IMR-90 (cell line): ENCODE measurements around the gene LPAR5. TPM values are rescaled to one million over a fixed set of nuclear protein-coding genes. Genes with fewer than 3 reads are reported as not detected.

Source experiments
- ATAC-seq: fragments of 200-7000 bp; cut with Tn5 transposase; 2 replicates; pipeline ENCODE4 v1.9.1; 2020; ENCODE audit warnings: low read depth, mild to moderate bottlenecking, moderate library complexity
- BruUV-seq: library from RNA; stranded (reverse); fragments of 400-500 nt; replicated peaks from 2 replicates; lab custom pipeline; 2021; lab: Mats Ljungman, UMichigan
- CTCF ChIA-PET: fragments of 300-600 bp; formaldehyde crosslinking; extraction: SDS; loops from one replicate; lab custom pipeline; 2021; ENCODE audit warnings: antibody characterized with exemption; lab: Yijun Ruan, JAX
- POLR2A ChIA-PET: fragments of 300-600 bp; sonication (Branson Sonifier 250); formaldehyde crosslinking; loops from one replicate; lab custom pipeline; 2022; ENCODE audit warnings: antibody characterized with exemption; ENCODE audit not compliant: unreplicated experiment; lab: Charles Lee
- DNase-seq: peaks from one replicate; pipeline ENCODE4 v3.0.0; 2013
- H2AFZ ChIP-seq: replicated peaks from 2 replicates; pipeline ENCODE3; 2013; ENCODE audit warnings: low read length, mild to moderate bottlenecking; ENCODE audit not compliant: poor library complexity
- H2AK5ac ChIP-seq: 2 replicates; pipeline ENCODE4 v1.6.1; 2013; ENCODE audit warnings: low read depth, low read length, inconsistent platforms
- H2AK9ac ChIP-seq: replicated peaks from 2 replicates; pipeline ENCODE3; 2013; ENCODE audit warnings: mild to moderate bottlenecking, low read depth, low read length, moderate library complexity; ENCODE audit not compliant: poor library complexity
- H2BK120ac ChIP-seq: 2 replicates; pipeline ENCODE4 v1.6.1; 2013; ENCODE audit warnings: low read depth, low read length, inconsistent platforms
- H2BK15ac ChIP-seq: 3 replicates; pipeline ENCODE4 v1.6.1; 2013; ENCODE audit warnings: low read depth, low read length, inconsistent platforms
- H2BK20ac ChIP-seq: 2 replicates; pipeline ENCODE4 v1.6.1; 2013; ENCODE audit warnings: low read depth, mild to moderate bottlenecking, inconsistent platforms, low read length, moderate library complexity
- H2BK5ac ChIP-seq: 2 replicates; pipeline ENCODE4 v1.6.1; 2013; ENCODE audit warnings: mild to moderate bottlenecking, low read depth, low read length, inconsistent platforms; ENCODE audit not compliant: poor library complexity, severe bottlenecking
- H3K14ac ChIP-seq: replicated peaks from 2 replicates; pipeline ENCODE4 v1.6.1; 2013; ENCODE audit warnings: low read depth, low read length, inconsistent platforms
- H3K18ac ChIP-seq: 2 replicates; pipeline ENCODE4 v1.6.1; 2013; ENCODE audit warnings: low read depth, low read length, control low read depth
- H3K23ac ChIP-seq: 2 replicates; pipeline ENCODE4 v1.6.1; 2013; ENCODE audit warnings: low read depth, low read length, inconsistent platforms
- H3K27ac ChIP-seq: 2 replicates; pipeline ENCODE4 v1.5.1; 2013; ENCODE audit warnings: mild to moderate bottlenecking, control low read depth, low read length; ENCODE audit not compliant: insufficient read depth
- H3K27me3 ChIP-seq: 2 replicates; pipeline ENCODE4 v1.6.1; 2013; ENCODE audit warnings: low read length; ENCODE audit not compliant: control insufficient read depth, insufficient read depth
- H3K36me3 ChIP-seq: 2 replicates; pipeline ENCODE4 v1.6.1; 2013; ENCODE audit warnings: low read length, mixed read lengths; ENCODE audit not compliant: control insufficient read depth, insufficient read depth
- H3K4ac ChIP-seq: 2 replicates; pipeline ENCODE4 v1.6.1; 2013; ENCODE audit warnings: low read depth, low read length, inconsistent platforms
- H3K4me1 ChIP-seq: 2 replicates; pipeline ENCODE4 v1.6.1; 2013; ENCODE audit warnings: low read length, mixed read lengths; ENCODE audit not compliant: control insufficient read depth, insufficient read depth
- H3K4me2 ChIP-seq: 2 replicates; pipeline ENCODE4 v1.6.1; 2013; ENCODE audit warnings: low read depth, mild to moderate bottlenecking, control low read depth, low read length, moderate library complexity
- H3K4me3 ChIP-seq: 2 replicates; pipeline ENCODE4 v1.5.1; 2013; ENCODE audit warnings: low read depth, mild to moderate bottlenecking, control low read depth, low read length, moderate library complexity; ENCODE audit not compliant: insufficient read depth
- H3K56ac ChIP-seq: 2 replicates; pipeline ENCODE4 v1.6.1; 2013; ENCODE audit warnings: low read length, inconsistent platforms; ENCODE audit not compliant: insufficient read depth; ENCODE audit errors: extremely low read depth
- H3K79me1 ChIP-seq, 2 experiments: 2 replicates each; pipeline ENCODE4 v1.6.1; 2013; ENCODE audit warnings: low read length in 2 of 2, inconsistent platforms in 1 of 2, low read depth in 1 of 2
- H3K9ac ChIP-seq: 2 replicates; pipeline ENCODE4 v1.6.1; 2013; ENCODE audit warnings: low read depth, low read length, control low read depth
- H3K9me1 ChIP-seq: 2 replicates; pipeline ENCODE4 v1.6.1; 2013; ENCODE audit warnings: low read length, inconsistent platforms; ENCODE audit not compliant: insufficient read depth
- H3K9me3 ChIP-seq: 2 replicates; pipeline ENCODE4 v1.6.1; 2013; ENCODE audit warnings: low read length; ENCODE audit not compliant: control insufficient read depth, insufficient read depth
- H4K20me1 ChIP-seq: 2 replicates; pipeline ENCODE4 v1.6.1; 2013; ENCODE audit warnings: low read length, inconsistent platforms; ENCODE audit not compliant: insufficient read depth
- H4K5ac ChIP-seq: 2 replicates; pipeline ENCODE4 v1.6.1; 2013; ENCODE audit warnings: mild to moderate bottlenecking, low read depth, low read length, control low read depth
- H4K8ac ChIP-seq, 2 experiments: 2 replicates each; pipeline ENCODE4 v1.6.1; 2013; ENCODE audit warnings: low read depth in 2 of 2, low read length in 2 of 2, control low read depth in 1 of 2, inconsistent platforms in 1 of 2
- H4K91ac ChIP-seq: 2 replicates; pipeline ENCODE4 v1.6.1; 2013; ENCODE audit warnings: low read depth, low read length, inconsistent platforms; ENCODE audit not compliant: insufficient read depth
- RAD21 ChIP-seq: IDR thresholded peaks from 2 replicates; pipeline ENCODE4 v1.6.1; 2012; ENCODE audit warnings: low read length, improper control_type of control experiment
- SMC3 ChIP-seq: fragments of 150-350 bp; IDR thresholded peaks from 2 replicates; pipeline ENCODE4 v1.6.1; 2016; ENCODE audit warnings: low read depth, mild to moderate bottlenecking, antibody characterized with exemption, low read length, moderate library complexity
- WGBS, 2 experiments: methylation state at CpG; one replicate each; pipeline versions ENCODE4 v1.1.5 to v1.1.7; 2013; ENCODE audit warnings: missing lambda C conversion rate in 2 of 2; ENCODE audit not compliant: insufficient read length in 1 of 2; ENCODE audit errors: extremely low coverage in 2 of 2; 5-methylcytosine and 5-hydroxymethylcytosine counted together
- dilution Hi-C: fragments of 300-500 bp; cut with HindIII; formaldehyde crosslinking; loops from one replicate; pipeline ENCODE4 v1.14.3; 2018; ENCODE audit warnings: low sequenced_read_pairs; ENCODE audit not compliant: unreplicated experiment
- in situ Hi-C: fragments of 300-500 bp; cut with MboI; formaldehyde crosslinking; loops from 3 replicates; pipeline ENCODE4 v1.14.3; 2019; ENCODE audit warnings: low sequenced_read_pairs, inconsistent platforms, mixed read lengths
- intact Hi-C: fragments of 100-400 bp; cut with micrococcal nuclease; formaldehyde crosslinking; loops from 2 replicates; pipeline ENCODE4 v1.10.0; 2022
- polyA plus RNA-seq, 3 experiments: library from polyadenylated mRNA; depleted of rRNA; stranded (reverse); fragments of >200 nt; gene quantifications; 2 replicates each; pipeline ENCODE4 v1.2.3, GENCODE V29; 2012; ENCODE audit warnings: low replicate concordance in 1 of 3
- total RNA-seq: library from RNA; depleted of rRNA; stranded (reverse); fragments of >200 nt; gene quantifications from 2 replicates; pipeline ENCODE4 v1.2.3, GENCODE V29; 2012
- TF ChIP-seq, protein P1 (sequence below): conservative IDR thresholded peaks from 2 replicates; pipeline ENCODE4 v1.5.1; 2012; ENCODE audit warnings: mild to moderate bottlenecking, low read depth, low read length, improper control_type of control experiment
- TF ChIP-seq, protein P2 (sequence below): fragments of 150-350 bp; IDR thresholded peaks from 2 replicates; pipeline ENCODE4 v1.6.1; 2016; ENCODE audit warnings: low read depth, mild to moderate bottlenecking, low read length, moderate library complexity, borderline replicate concordance

Gene LPAR5
- total and polyA plus RNA-seq, 2 of the 4 experiments (the other 2 are of a cell fraction), result not detected

DNA sequence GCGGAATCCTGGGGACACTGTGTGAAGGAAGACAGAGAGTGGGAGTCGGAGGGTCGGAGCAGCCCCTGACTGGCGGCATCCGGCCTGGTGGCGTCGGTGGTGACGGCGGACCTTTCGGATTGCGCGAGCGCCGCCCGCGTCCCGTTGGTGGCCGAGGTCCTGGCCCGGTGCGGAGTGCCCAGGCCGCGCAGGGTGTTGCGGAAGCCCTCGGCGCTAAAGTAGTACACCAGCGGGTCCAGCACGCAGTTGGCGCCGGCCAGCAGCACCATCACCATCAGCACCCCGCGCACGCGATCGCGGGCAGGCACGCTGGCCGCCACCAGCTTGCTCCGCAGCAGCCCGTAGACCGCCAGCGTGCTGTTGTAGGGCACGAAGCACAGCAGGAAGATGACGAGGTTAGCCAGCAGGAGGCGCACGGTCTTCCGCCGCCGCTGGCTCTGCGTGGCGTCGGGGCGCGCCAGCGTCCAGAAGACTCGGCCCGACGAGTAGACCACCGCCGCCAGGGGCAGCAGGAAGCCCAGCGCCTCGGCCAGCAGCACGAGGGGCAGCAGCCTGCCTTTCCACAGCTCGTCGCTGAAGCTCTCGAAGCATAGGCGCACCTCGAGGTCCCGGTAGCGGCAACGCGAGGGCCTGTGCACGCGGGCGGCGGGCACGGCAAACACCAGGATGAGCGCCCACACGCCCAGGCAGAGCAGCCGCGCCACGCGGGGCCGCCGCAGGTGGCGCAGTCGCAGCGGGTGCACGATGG is 15.4 kb downstream of the LPAR5 start:
- H2BK120ac ChIP-seq, result no peak overlapping the region
- H3K9me3 ChIP-seq, result no peaks in the 10 kb centered on the region
- no peak overlapping the region for H4K8ac ChIP-seq
- H3K23ac ChIP-seq, result no peak overlapping the region
- intact Hi-C loops, result no loop called here
- in situ Hi-C loops, result no loop called here
- no peaks in the 10 kb centered on the region for H3K36me3 ChIP-seq
- H3K27me3 ChIP-seq, result no peaks in the 10 kb centered on the region
- no peak overlapping the region for H2BK5ac ChIP-seq
- H2AFZ ChIP-seq, result peak overlapping the region; percentile 86
- H4K20me1 ChIP-seq, result no peaks in the 10 kb centered on the region
- H3K4me2 ChIP-seq, result no peak overlapping the region
- no peak overlapping the region for H3K4me3 ChIP-seq
- 58% methylated on average over 46 of the region's 88 CpGs; no CpG with 5 or more reads in 1 of the 2 experiments for WGBS, 2 experiments
- POLR2A ChIA-PET, result no interaction called here
- H2AK5ac ChIP-seq, result no peak overlapping the region
- no peak overlapping the region for H3K27ac ChIP-seq
- TF ChIP-seq, protein P1, sequence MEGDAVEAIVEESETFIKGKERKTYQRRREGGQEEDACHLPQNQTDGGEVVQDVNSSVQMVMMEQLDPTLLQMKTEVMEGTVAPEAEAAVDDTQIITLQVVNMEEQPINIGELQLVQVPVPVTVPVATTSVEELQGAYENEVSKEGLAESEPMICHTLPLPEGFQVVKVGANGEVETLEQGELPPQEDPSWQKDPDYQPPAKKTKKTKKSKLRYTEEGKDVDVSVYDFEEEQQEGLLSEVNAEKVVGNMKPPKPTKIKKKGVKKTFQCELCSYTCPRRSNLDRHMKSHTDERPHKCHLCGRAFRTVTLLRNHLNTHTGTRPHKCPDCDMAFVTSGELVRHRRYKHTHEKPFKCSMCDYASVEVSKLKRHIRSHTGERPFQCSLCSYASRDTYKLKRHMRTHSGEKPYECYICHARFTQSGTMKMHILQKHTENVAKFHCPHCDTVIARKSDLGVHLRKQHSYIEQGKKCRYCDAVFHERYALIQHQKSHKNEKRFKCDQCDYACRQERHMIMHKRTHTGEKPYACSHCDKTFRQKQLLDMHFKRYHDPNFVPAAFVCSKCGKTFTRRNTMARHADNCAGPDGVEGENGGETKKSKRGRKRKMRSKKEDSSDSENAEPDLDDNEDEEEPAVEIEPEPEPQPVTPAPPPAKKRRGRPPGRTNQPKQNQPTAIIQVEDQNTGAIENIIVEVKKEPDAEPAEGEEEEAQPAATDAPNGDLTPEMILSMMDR, result peak; percentile 41
- TF ChIP-seq SMC3 (0 out of 2 replicates have a peak, but pooled peaks have one; percentile 12), RAD21 (peak; percentile 18)
- TF ChIP-seq, protein P2, sequence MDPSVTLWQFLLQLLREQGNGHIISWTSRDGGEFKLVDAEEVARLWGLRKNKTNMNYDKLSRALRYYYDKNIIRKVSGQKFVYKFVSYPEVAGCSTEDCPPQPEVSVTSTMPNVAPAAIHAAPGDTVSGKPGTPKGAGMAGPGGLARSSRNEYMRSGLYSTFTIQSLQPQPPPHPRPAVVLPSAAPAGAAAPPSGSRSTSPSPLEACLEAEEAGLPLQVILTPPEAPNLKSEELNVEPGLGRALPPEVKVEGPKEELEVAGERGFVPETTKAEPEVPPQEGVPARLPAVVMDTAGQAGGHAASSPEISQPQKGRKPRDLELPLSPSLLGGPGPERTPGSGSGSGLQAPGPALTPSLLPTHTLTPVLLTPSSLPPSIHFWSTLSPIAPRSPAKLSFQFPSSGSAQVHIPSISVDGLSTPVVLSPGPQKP, result no peak
- ATAC-seq, result no peak
- no peaks in the 10 kb centered on the region for H3K79me1 ChIP-seq
- no peaks in the 10 kb centered on the region; the same call in 1 of the 2 replicates for H3K4me1 ChIP-seq
- H2BK15ac ChIP-seq, result no peak overlapping the region
- no peak for DNase-seq
- H3K14ac ChIP-seq, result no peak overlapping the region
- no peak overlapping the region for H2BK20ac ChIP-seq
- H3K9me1 ChIP-seq, result no peaks in the 10 kb centered on the region
- peak overlapping the region; percentile 78 for H2AK9ac ChIP-seq
- dilution Hi-C loops, result no loop called here
- H3K18ac ChIP-seq, result no peak overlapping the region
- H3K4ac ChIP-seq, result no peak overlapping the region
- H3K9ac ChIP-seq, result no peak overlapping the region
- CTCF ChIA-PET, result no interaction called here
- no TSS peak for BruUV-seq
- H4K91ac ChIP-seq, result no peak overlapping the region
- H3K56ac ChIP-seq, result no peak overlapping the region
- H4K5ac ChIP-seq, result no peak overlapping the region
